K562 (cell line): ENCODE data around the gene RASSF7. TPM values are rescaled to one million over a fixed set of nuclear protein-coding genes. Genes with fewer than 3 reads are reported as not detected.
A peak's percentile ranks its signal among the peaks of the same experiment; 100 is the strongest.

ENCODE experiments used
- ATAC-seq: fragments of 200-7000 bp; cut with Tn5 transposase; 3 replicates; pipeline ENCODE4 v1.9.1; 2020; ENCODE audit warnings: moderate library complexity
- BruUV-seq: library from RNA; stranded (reverse); fragments of 400-500 nt; replicated peaks from 2 replicates; lab custom pipeline; 2021; lab: Mats Ljungman, UMichigan
- CTCF ChIA-PET: fragments of 300-600 bp; formaldehyde crosslinking; extraction: SDS; loops from one replicate; lab custom pipeline; 2021; ENCODE audit warnings: low intra/inter-chr PET ratio; lab: Yijun Ruan, JAX
- POLR2A ChIA-PET: fragments of 300-600, 350-650 bp; sonication (Branson Sonifier 250); formaldehyde crosslinking; extraction: SDS; loops from one replicate; lab custom pipeline; 2021; ENCODE audit warnings: antibody characterized with exemption, inconsistent platforms; lab: Yijun Ruan, JAX
- DNase-seq, 4 experiments: peaks; one replicate each; pipeline versions ENCODE4 v3.0.0 to v3.0.0-alpha.2; 2011 to 2018; ENCODE audit warnings: low spot score in 3 of 4, mixed read lengths in 3 of 4; ENCODE audit errors: extremely low read depth in 1 of 4
- FAIRE-seq: peaks from 2 replicates; lab custom pipeline; 2011; peaks lifted over from hg19 to GRCh38; lab: Jason Lieb, UNC
- H2AFZ ChIP-seq: 2 replicates; pipeline ENCODE4 v1.6.0; 2011; ENCODE audit warnings: low read depth, low read length, control low read depth, inconsistent platforms
- H3K27ac ChIP-seq: fragments of 200-600 bp; 3 replicates; pipeline ENCODE4 v1.8.0; 2011; ENCODE audit warnings: low read depth, mild to moderate bottlenecking, control low read depth, inconsistent platforms, low read length, moderate library complexity, mixed read lengths; ENCODE audit errors: extremely low read depth
- H3K27me3 ChIP-seq, 2 experiments: fragments of 300-600 bp in 1 of 2; 2 replicates in 1 of 2; 3 replicates in 1 of 2; pipeline versions ENCODE4 v1.6.0 to v1.8.0; 2011; ENCODE audit warnings: inconsistent platforms in 2 of 2, low read length in 2 of 2, mild to moderate bottlenecking in 1 of 2, mixed read lengths in 1 of 2, moderate library complexity in 1 of 2; ENCODE audit not compliant: control insufficient read depth in 2 of 2, insufficient read depth in 2 of 2
- H3K36me3 ChIP-seq: fragments of 300-600 bp; 3 replicates; pipeline ENCODE4 v1.8.0; 2011; ENCODE audit warnings: mild to moderate bottlenecking, low read length, inconsistent platforms; ENCODE audit not compliant: control insufficient read depth, insufficient read depth
- H3K4me1 ChIP-seq, 2 experiments: fragments of 200-600 bp in 1 of 2; replicated peaks in 1 of 2; 2 replicates in 1 of 2; 3 replicates in 1 of 2; pipeline versions ENCODE4 v1.5.1 to v1.8.0; 2011; ENCODE audit warnings: inconsistent platforms in 2 of 2, low read length in 2 of 2, mild to moderate bottlenecking in 1 of 2, mixed read lengths in 1 of 2, moderate library complexity in 1 of 2; ENCODE audit not compliant: control insufficient read depth in 2 of 2, insufficient read depth in 2 of 2
- H3K4me2 ChIP-seq: 2 replicates; pipeline ENCODE4 v1.6.1; 2011; ENCODE audit warnings: low read length, control low read depth, inconsistent platforms, mixed read lengths; ENCODE audit not compliant: insufficient read depth
- H3K4me3 ChIP-seq: fragments of 200-600 bp; sonication (generic), shearing (Covaris generic); 2 replicates; pipeline ENCODE4 v1.5.1; 2016; ENCODE audit warnings: control low read depth, inconsistent platforms
- H3K79me2 ChIP-seq: fragments of 200-600 bp; 3 replicates; pipeline ENCODE4 v1.8.0; 2011; ENCODE audit warnings: low read length, inconsistent platforms; ENCODE audit not compliant: control insufficient read depth, insufficient read depth
- H3K9ac ChIP-seq, 2 experiments: 2 replicates each; pipeline versions ENCODE4 v1.6.0 to v1.6.1; 2011; ENCODE audit warnings: low read depth in 2 of 2, low read length in 2 of 2, control low read depth in 1 of 2, inconsistent platforms in 1 of 2, mild to moderate bottlenecking in 1 of 2, mixed read lengths in 1 of 2; ENCODE audit not compliant: insufficient read depth in 1 of 2
- H3K9me1 ChIP-seq: one replicate; pipeline ENCODE4 v1.6.0; 2011; ENCODE audit warnings: inconsistent platforms, mild to moderate bottlenecking, low read length, moderate library complexity; ENCODE audit not compliant: control insufficient read depth, insufficient read depth
- H3K9me3 ChIP-seq: replicated peaks from 2 replicates; pipeline ENCODE4 v1.5.1; 2011; ENCODE audit warnings: low read depth, low read length, inconsistent platforms; ENCODE audit not compliant: control insufficient read depth, insufficient read depth
- H4K20me1 ChIP-seq: replicated peaks from 2 replicates; pipeline ENCODE4 v1.6.1; 2011; ENCODE audit warnings: low read length, inconsistent platforms, mixed read lengths; ENCODE audit not compliant: control insufficient read depth, insufficient read depth
- RBFOX2 ChIP-seq: fragments of 200-400 bp; formaldehyde crosslinking; IDR thresholded peaks from 2 replicates; pipeline ENCODE4 v1.6.1; 2017; ENCODE audit warnings: low read depth, mild to moderate bottlenecking, low read length, moderate library complexity
- ZNF282 ChIP-seq: sonication (generic); formaldehyde crosslinking; IDR thresholded peaks from 2 replicates; pipeline ENCODE4 v1.8.1; 2023; ENCODE audit warnings: missing genetic modification reagents
- ZNF445 ChIP-seq: fragments of 250-450 bp; sonication (Bioruptor Pico); IDR thresholded peaks from 2 replicates; pipeline ENCODE4 v1.4.0; 2020; ENCODE audit warnings: low read depth, mild to moderate bottlenecking, moderate library complexity
- WGBS: fragments of 100-300 bp; shearing (Covaris generic); methylation state at CpG from one replicate; pipeline ENCODE4 v1.1.6; 2016; ENCODE audit warnings: low coverage, mixed read lengths; ENCODE audit not compliant: insufficient coverage; ENCODE audit errors: missing lambda C conversion rate; 5-methylcytosine and 5-hydroxymethylcytosine counted together
- in situ Hi-C: fragments of 300-500 bp; cut with MboI; formaldehyde crosslinking; loops from 4 replicates; pipeline ENCODE4 v1.15.0; 2018; ENCODE audit warnings: inconsistent platforms, mixed read lengths
- intact Hi-C: fragments of 100-400 bp; cut with micrococcal nuclease; formaldehyde crosslinking; loops from 2 replicates; pipeline ENCODE4 v1.14.2; 2022
- polyA plus RNA-seq, 8 experiments: library from polyadenylated mRNA; depleted of rRNA in 4 of 8; stranded (reverse) in 5 of 8; unstranded in 3 of 8; fragments of >200 nt; fragmentation: Nextera tagmentation in 2 of 8; fragmentation: Illumina TruSeq in 1 of 8; extraction: Ambion mirVana in 2 of 8; extraction: Trizol in 1 of 8; gene quantifications; 2 replicates each; pipeline versions ENCODE4 v1.2.1 to v1.2.3, GENCODE V29; 2011 to 2014; ENCODE audit warnings: inconsistent platforms in 1 of 8, missing spikeins in 1 of 8
- total RNA-seq, 7 experiments: library from RNA; depleted of rRNA in 6 of 7; stranded (reverse); fragments of >200 nt in 6 of 7; fragmentation: Illumina TruSeq in 2 of 7; extraction: Trizol in 2 of 7; gene quantifications; 2 replicates each; pipeline versions ENCODE4 v1.2.1 to v1.2.3, GENCODE V29; 2011 to 2021; ENCODE audit warnings: low replicate concordance in 1 of 7
- TF ChIP-seq, protein P1 (sequence below): sonication (generic); formaldehyde crosslinking; IDR thresholded peaks from 2 replicates; pipeline ENCODE4 v1.8.1; 2023; ENCODE audit warnings: mild to moderate bottlenecking, missing genetic modification reagents

The RASSF7 gene
- total and polyA plus RNA-seq, 9 of the 15 experiments (the other 6 are each of a cell fraction or from before 2014, with no cell fraction given): 0.41 to 45.2 (median 18.6) TPM

DNA sequence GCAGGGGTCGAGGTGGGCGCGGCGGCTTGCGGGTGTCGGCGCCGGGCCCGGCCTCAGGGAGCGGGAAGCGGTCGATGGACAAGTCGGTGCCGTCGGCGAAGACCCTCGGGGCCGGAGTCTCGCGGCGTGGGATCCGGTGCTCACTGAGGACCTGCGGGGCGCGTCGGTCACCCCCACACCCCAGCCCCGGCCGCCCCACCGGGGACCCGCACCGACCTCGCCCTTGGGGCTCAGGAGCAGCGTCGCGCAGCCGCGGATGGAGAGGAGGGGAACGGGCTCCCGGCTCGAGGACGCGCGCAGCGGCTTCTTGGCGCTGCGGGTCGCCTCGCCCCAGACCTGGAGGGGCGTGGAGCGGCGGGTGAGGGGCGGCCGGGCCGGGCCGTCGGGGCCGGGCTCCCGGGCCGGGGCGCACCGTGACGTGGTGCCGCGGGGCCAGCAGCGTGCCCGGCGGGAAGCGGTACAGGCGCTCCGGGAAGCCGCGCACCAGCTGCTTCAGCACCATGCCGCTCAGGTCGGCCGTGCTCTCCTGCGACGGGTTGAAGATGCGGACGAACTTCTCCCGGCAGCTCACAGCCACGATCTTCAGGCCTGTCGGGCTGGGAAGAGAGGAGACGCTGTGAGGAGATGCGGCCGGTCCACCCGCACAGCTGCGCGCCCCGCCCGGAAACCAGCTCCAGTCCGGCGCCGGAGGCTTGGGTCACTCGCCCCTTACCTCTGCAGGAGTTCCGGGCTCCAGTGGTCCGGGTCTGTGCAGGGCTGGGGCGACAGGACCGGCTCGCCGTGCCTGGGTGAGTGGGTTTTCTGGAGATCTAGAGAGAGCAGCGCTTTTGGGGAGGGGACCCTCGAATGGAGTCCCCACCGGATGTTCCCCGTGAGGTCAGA is 4.7 kb upstream of the RASSF7 start:
- ChIA-PET CTCF (interaction anchor here (1.8 kb wide), 1 partner anchor 172 kb away, joined by 12 read pairs; no protein-coding TSS in a partner anchor), POLR2A (interaction anchor here (0.6 to 1.8 kb wide), 4 partner anchors 15 to 100 kb away, joined by 3 to 5 read pairs (median 4); no protein-coding TSS in a partner anchor)
- FAIRE-seq (no peak), ATAC-seq (no peak), DNase-seq (no peak)
- H3K27ac ChIP-seq: no peak overlapping the region
- peaks cover 9% of the 10 kb centered on the region; the same call in 1 of the 3 replicates for H3K79me2 ChIP-seq
- no TSS peak for BruUV-seq
- no peaks in the 10 kb centered on the region for H3K27me3 ChIP-seq
- no peaks in the 10 kb centered on the region for H3K36me3 ChIP-seq
- TF ChIP-seq ZNF445 (CRISPR knock-in tag) (no peak), RBFOX2 (peak; percentile 7; the same call in 1 of the 2 replicates), ZNF282 (CRISPR knock-in tag) (no peak)
- TF ChIP-seq, protein P1, sequence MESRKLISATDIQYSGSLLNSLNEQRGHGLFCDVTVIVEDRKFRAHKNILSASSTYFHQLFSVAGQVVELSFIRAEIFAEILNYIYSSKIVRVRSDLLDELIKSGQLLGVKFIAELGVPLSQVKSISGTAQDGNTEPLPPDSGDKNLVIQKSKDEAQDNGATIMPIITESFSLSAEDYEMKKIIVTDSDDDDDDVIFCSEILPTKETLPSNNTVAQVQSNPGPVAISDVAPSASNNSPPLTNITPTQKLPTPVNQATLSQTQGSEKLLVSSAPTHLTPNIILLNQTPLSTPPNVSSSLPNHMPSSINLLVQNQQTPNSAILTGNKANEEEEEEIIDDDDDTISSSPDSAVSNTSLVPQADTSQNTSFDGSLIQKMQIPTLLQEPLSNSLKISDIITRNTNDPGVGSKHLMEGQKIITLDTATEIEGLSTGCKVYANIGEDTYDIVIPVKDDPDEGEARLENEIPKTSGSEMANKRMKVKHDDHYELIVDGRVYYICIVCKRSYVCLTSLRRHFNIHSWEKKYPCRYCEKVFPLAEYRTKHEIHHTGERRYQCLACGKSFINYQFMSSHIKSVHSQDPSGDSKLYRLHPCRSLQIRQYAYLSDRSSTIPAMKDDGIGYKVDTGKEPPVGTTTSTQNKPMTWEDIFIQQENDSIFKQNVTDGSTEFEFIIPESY (CRISPR knock-in tag): peak; percentile 73
- in situ Hi-C loops: no loop called here
- H3K4me2 ChIP-seq: no peak overlapping the region
- no peak overlapping the region for H2AFZ ChIP-seq
- H4K20me1 ChIP-seq: no peaks in the 10 kb centered on the region
- H3K4me1 ChIP-seq: peaks cover 27 to 97% of the 10 kb centered on the region in 2 experiments
- H3K4me3 ChIP-seq: no peak overlapping the region
- H3K9me3 ChIP-seq: no peaks in the 10 kb centered on the region
- peaks cover 2% of the 10 kb centered on the region for H3K9me1 ChIP-seq
- intact Hi-C loops: loop anchor here (10.0 kb wide), 2 partner anchors 59 to 139 kb away; partner anchors contain the start of genes DEAF1, IRF7 and TMEM80
- 93% methylated on average over 11 of the region's 104 CpGs for WGBS
- H3K9ac ChIP-seq: no peak overlapping the region
